Measurements from ENCODE around the gene TOP3A. TPM values are rescaled to one million over a fixed set of nuclear protein-coding genes. Genes with fewer than 3 reads are reported as not detected.

Gene TOP3A
- total RNA-seq, 1 experiment from 2014 or later, result 73.7 TPM

DNA sequence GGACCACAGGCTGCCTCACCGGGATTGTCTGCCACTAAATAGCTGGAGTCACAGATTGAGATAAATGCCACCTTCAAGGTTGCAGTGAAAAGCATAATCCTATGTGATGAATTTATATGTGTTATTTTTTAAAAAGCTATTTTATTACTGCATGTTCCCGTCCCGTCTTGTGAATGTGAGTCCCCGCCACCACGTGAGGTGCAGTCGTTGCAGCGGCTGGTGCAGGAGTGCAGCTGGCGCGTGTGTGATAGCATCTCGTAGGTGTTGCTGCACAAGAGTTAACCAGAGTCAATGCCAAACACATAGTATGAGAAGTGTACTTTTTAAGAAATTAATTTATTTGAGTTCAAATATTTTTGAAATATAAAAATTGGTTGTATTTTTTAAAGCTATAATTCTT lies 12.8 kb upstream of the TOP3A start:
- Histone ChIP-seq H3K4me3 (ENCODE audit: low read depth, low read length) (no peak overlapping the region), H3K4me1 (no peaks in the 10 kb centered on the region), H3K36me3 (ENCODE audit: control insufficient read depth, insufficient read depth, low read length) (peaks cover 8% of the 10 kb centered on the region), H3K9me3 (no peaks in the 10 kb centered on the region), H3K27me3 (replicated peaks; ENCODE audit: control insufficient read depth, insufficient read depth, low read length) (no peaks in the 10 kb centered on the region)
- H3K4me3 Mint-ChIP-seq (ENCODE audit: unreplicated experiment), result no peak overlapping the region
- no peaks in the 10 kb centered on the region for H3K9me3 Mint-ChIP-seq (ENCODE audit: unreplicated experiment)
- no peaks in the 10 kb centered on the region for H3K4me1 Mint-ChIP-seq (ENCODE audit: low read depth, unreplicated experiment)
- TF ChIP-seq, protein P1, sequence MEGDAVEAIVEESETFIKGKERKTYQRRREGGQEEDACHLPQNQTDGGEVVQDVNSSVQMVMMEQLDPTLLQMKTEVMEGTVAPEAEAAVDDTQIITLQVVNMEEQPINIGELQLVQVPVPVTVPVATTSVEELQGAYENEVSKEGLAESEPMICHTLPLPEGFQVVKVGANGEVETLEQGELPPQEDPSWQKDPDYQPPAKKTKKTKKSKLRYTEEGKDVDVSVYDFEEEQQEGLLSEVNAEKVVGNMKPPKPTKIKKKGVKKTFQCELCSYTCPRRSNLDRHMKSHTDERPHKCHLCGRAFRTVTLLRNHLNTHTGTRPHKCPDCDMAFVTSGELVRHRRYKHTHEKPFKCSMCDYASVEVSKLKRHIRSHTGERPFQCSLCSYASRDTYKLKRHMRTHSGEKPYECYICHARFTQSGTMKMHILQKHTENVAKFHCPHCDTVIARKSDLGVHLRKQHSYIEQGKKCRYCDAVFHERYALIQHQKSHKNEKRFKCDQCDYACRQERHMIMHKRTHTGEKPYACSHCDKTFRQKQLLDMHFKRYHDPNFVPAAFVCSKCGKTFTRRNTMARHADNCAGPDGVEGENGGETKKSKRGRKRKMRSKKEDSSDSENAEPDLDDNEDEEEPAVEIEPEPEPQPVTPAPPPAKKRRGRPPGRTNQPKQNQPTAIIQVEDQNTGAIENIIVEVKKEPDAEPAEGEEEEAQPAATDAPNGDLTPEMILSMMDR (IDR thresholded peaks at IDR 0.05; ENCODE audit: insufficient read depth in 1 of 2, low read depth in 1 of 2, low read length in 1 of 2, severe bottlenecking in 1 of 2, unreplicated experiment in 1 of 2), result no peak
- POLR2A ChIA-PET, result no interaction called here
- CTCF ChIA-PET, result no interaction called here
- no peak overlapping the region for H3K27ac Mint-ChIP-seq (ENCODE audit: unreplicated experiment)
- no peaks in the 10 kb centered on the region for H3K27me3 Mint-ChIP-seq (ENCODE audit: insufficient read depth, unreplicated experiment)
- intact Hi-C loops (cut with micrococcal nuclease; ENCODE audit: unreplicated experiment), result no loop called here
- BruUV-seq (replicated peaks), result TSS peak; percentile 13
- DNase-seq, result no peak
- H3K36me3 Mint-ChIP-seq (ENCODE audit: insufficient read depth, unreplicated experiment), result peaks cover 85% of the 10 kb centered on the region

DNA sequence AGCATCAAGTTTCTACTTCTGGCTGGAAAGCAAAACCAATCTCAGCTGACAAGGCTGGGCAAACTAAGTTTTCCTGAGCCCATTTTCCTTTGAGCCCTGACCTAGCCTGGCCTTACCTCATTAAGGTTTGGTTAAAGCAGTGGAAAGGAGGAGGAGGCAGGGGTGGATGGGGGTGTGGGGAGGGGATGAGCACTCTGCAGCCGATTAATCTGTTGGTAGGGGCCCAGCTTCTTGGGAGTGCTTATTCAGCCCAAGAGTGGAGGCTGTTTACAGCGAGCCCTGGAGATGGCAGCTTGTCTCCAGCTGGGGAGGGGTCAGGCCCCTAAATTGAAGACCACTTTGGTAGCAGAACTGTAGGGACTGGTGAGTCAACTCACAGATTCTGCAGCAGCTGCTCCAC lies 12.3 kb upstream of the TOP3A start:
- no peaks in the 10 kb centered on the region for H3K9me3 ChIP-seq
- Mint-ChIP-seq H3K4me1 (ENCODE audit: low read depth, unreplicated experiment) (no peaks in the 10 kb centered on the region), H3K27me3 (ENCODE audit: insufficient read depth, unreplicated experiment) (no peaks in the 10 kb centered on the region), H3K36me3 (ENCODE audit: insufficient read depth, unreplicated experiment) (peaks cover 86% of the 10 kb centered on the region), H3K4me3 (ENCODE audit: unreplicated experiment) (no peak overlapping the region), H3K9me3 (ENCODE audit: unreplicated experiment) (no peaks in the 10 kb centered on the region), H3K27ac (ENCODE audit: unreplicated experiment) (no peak overlapping the region)
- TF ChIP-seq, protein P1 (IDR thresholded peaks at IDR 0.05; ENCODE audit: insufficient read depth in 1 of 2, low read depth in 1 of 2, low read length in 1 of 2, severe bottlenecking in 1 of 2, unreplicated experiment in 1 of 2), result no peak
- POLR2A ChIA-PET, result no interaction called here
- H3K4me3 ChIP-seq (ENCODE audit: low read depth, low read length), result no peak overlapping the region
- no TSS peak for BruUV-seq (replicated peaks)
- H3K27me3 ChIP-seq (replicated peaks; ENCODE audit: control insufficient read depth, insufficient read depth, low read length), result no peaks in the 10 kb centered on the region
- CTCF ChIA-PET, result interaction anchor here (0.7 kb wide), 1 partner anchor 46 kb away, joined by 3 read pairs; no protein-coding TSS in a partner anchor
- no peaks in the 10 kb centered on the region for H3K4me1 ChIP-seq
- DNase-seq, result no peak
- peaks cover 8% of the 10 kb centered on the region for H3K36me3 ChIP-seq (ENCODE audit: control insufficient read depth, insufficient read depth, low read length)
- intact Hi-C loops (cut with micrococcal nuclease; ENCODE audit: unreplicated experiment), result no loop called here

DNA sequence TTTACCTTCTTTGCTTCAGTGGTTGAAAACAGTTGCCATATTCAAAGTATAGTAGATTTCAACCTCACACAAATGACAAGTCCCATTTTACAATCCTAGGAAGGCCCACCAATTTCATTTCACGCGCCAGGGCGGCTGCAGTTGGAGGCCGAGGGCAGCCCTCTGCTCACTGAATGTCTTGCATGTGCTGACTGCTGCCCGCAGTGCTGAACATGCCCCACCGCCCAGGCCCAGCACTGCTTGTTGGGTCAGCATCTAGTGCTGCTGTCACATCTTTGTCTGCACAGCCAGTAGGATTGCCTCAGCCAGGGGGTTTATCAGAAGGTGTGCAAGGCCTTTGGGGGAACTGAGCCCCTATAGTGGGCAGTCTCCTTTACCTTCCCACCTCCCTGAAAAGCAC lies 11.8 kb upstream of the TOP3A start:
- Mint-ChIP-seq H3K4me1 (ENCODE audit: low read depth, unreplicated experiment) (no peaks in the 10 kb centered on the region), H3K27ac (ENCODE audit: unreplicated experiment) (no peak overlapping the region), H3K27me3 (ENCODE audit: insufficient read depth, unreplicated experiment) (no peaks in the 10 kb centered on the region), H3K9me3 (ENCODE audit: unreplicated experiment) (no peaks in the 10 kb centered on the region), H3K4me3 (ENCODE audit: unreplicated experiment) (no peak overlapping the region), H3K36me3 (ENCODE audit: insufficient read depth, unreplicated experiment) (peaks cover 81% of the 10 kb centered on the region)
- H3K4me1 ChIP-seq, result no peaks in the 10 kb centered on the region
- no peak overlapping the region for H3K4me3 ChIP-seq (ENCODE audit: low read depth, low read length)
- no TSS peak for BruUV-seq (replicated peaks)
- peaks cover 8% of the 10 kb centered on the region for H3K36me3 ChIP-seq (ENCODE audit: control insufficient read depth, insufficient read depth, low read length)
- ChIA-PET POLR2A (no interaction called here), CTCF (interaction anchor here (0.7 kb wide), 1 partner anchor 47 kb away, joined by 3 read pairs; no protein-coding TSS in a partner anchor)
- no peak for DNase-seq
- H3K9me3 ChIP-seq, result no peaks in the 10 kb centered on the region
- H3K27me3 ChIP-seq (replicated peaks; ENCODE audit: control insufficient read depth, insufficient read depth, low read length), result no peaks in the 10 kb centered on the region
- TF ChIP-seq, protein P1 (IDR thresholded peaks at IDR 0.05; ENCODE audit: insufficient read depth in 1 of 2, low read depth in 1 of 2, low read length in 1 of 2, severe bottlenecking in 1 of 2, unreplicated experiment in 1 of 2), result no peak
- intact Hi-C loops (cut with micrococcal nuclease; ENCODE audit: unreplicated experiment), result no loop called here

Data from Caco-2 (cell line).